OCI-LY1 (cell line): ENCODE measurements around the gene CALCOCO1.

Experiments
- EZH2 ChIP-seq: fragments of 200-600 bp; sonication (generic), shearing (Covaris generic); IDR thresholded peaks from 2 replicates; pipeline ENCODE4 v1.8.0; 2017; ENCODE audit warnings: borderline replicate concordance, mixed run types, mild to moderate bottlenecking, antibody characterized with exemption, low read length, moderate library complexity, mixed read lengths
- TF ChIP-seq, protein P1 (sequence below): fragments of 200-600 bp; sonication (generic), shearing (Covaris generic); IDR thresholded peaks from 2 replicates; pipeline ENCODE4 v1.5.1; 2017; ENCODE audit warnings: mild to moderate bottlenecking, antibody characterized with exemption, low read length, moderate library complexity, mixed read lengths

GRCh38 chr12:53719649-53720048 lies 7.6 kb downstream of the CALCOCO1 start:
- TF ChIP-seq, protein P1, sequence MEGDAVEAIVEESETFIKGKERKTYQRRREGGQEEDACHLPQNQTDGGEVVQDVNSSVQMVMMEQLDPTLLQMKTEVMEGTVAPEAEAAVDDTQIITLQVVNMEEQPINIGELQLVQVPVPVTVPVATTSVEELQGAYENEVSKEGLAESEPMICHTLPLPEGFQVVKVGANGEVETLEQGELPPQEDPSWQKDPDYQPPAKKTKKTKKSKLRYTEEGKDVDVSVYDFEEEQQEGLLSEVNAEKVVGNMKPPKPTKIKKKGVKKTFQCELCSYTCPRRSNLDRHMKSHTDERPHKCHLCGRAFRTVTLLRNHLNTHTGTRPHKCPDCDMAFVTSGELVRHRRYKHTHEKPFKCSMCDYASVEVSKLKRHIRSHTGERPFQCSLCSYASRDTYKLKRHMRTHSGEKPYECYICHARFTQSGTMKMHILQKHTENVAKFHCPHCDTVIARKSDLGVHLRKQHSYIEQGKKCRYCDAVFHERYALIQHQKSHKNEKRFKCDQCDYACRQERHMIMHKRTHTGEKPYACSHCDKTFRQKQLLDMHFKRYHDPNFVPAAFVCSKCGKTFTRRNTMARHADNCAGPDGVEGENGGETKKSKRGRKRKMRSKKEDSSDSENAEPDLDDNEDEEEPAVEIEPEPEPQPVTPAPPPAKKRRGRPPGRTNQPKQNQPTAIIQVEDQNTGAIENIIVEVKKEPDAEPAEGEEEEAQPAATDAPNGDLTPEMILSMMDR: no peak
- TF ChIP-seq EZH2: no peak
